Panc1 (cell line): ENCODE data around the gene ZFP36L1. TPM values are rescaled to one million over a fixed set of nuclear protein-coding genes. Genes with fewer than 3 reads are reported as not detected.

Source experiments
- ATAC-seq: fragments of 200-7000 bp; cut with Tn5 transposase; 2 replicates; pipeline ENCODE4 v1.9.1; 2020; ENCODE audit warnings: mild to moderate bottlenecking, moderate library complexity
- BruUV-seq: library from RNA; stranded (reverse); fragments of 400-500 nt; replicated peaks from 2 replicates; lab custom pipeline; 2021; lab: Mats Ljungman, UMichigan
- CTCF ChIA-PET: fragments of 300-600 bp; sonication (Branson Sonifier 250); formaldehyde crosslinking; loops from one replicate; lab custom pipeline; 2022; ENCODE audit warnings: antibody characterized with exemption; lab: Charles Lee
- POLR2A ChIA-PET: fragments of 300-600 bp; sonication (Branson Sonifier 250); formaldehyde crosslinking; loops from one replicate; lab custom pipeline; 2022; ENCODE audit warnings: antibody characterized with exemption; lab: Charles Lee
- DNase-seq: peaks from one replicate; pipeline ENCODE4 v3.0.0-alpha.2; 2010; ENCODE audit warnings: low read depth, low spot score
- H3K27ac ChIP-seq: 2 replicates; pipeline ENCODE4 v1.5.1; 2011; ENCODE audit warnings: mild to moderate bottlenecking, low read length, inconsistent platforms
- H3K27me3 ChIP-seq: fragments of 200-500 bp; sonication (Bioruptor generic); 2 replicates; pipeline ENCODE4 v1.6.0; 2014; ENCODE audit warnings: low read length, inconsistent platforms; ENCODE audit not compliant: control insufficient read depth, insufficient read depth
- H3K36me3 ChIP-seq: fragments of 200-500 bp; sonication (Bioruptor generic); 2 replicates; pipeline ENCODE4 v1.5.1; 2014; ENCODE audit warnings: inconsistent platforms, mild to moderate bottlenecking, low read length, moderate library complexity; ENCODE audit not compliant: control insufficient read depth, insufficient read depth
- H3K4me1 ChIP-seq: 2 replicates; pipeline ENCODE4 v1.5.1; 2011; ENCODE audit warnings: inconsistent platforms, mild to moderate bottlenecking, low read length, moderate library complexity; ENCODE audit not compliant: control insufficient read depth, insufficient read depth
- H3K4me3 ChIP-seq, 2 experiments: 2 replicates each; pipeline ENCODE4 v1.5.1; 2011 to 2012; ENCODE audit warnings: low read depth in 2 of 2, low read length in 2 of 2, mild to moderate bottlenecking in 2 of 2, inconsistent platforms in 1 of 2, moderate library complexity in 1 of 2
- H3K9me3 ChIP-seq: fragments of 200-500 bp; sonication (Bioruptor generic); 2 replicates; pipeline ENCODE4 v1.5.1; 2014; ENCODE audit warnings: low read depth, mild to moderate bottlenecking, inconsistent platforms, low read length, moderate library complexity; ENCODE audit not compliant: control insufficient read depth, insufficient read depth
- POLR2AphosphoS5 ChIP-seq: IDR thresholded peaks from 2 replicates; pipeline ENCODE4 v1.6.1; 2012; ENCODE audit warnings: mild to moderate bottlenecking, low read depth, low read length, moderate library complexity
- SIN3A ChIP-seq: IDR thresholded peaks from 2 replicates; pipeline ENCODE4 v1.6.1; 2012; ENCODE audit warnings: low read depth, mild to moderate bottlenecking, low read length, moderate library complexity, borderline replicate concordance; ENCODE audit not compliant: insufficient read depth
- TCF7L2 ChIP-seq: IDR thresholded peaks from 2 replicates; pipeline ENCODE4 v1.6.1; 2011; ENCODE audit warnings: mild to moderate bottlenecking, low read depth, low read length, inconsistent platforms
- in situ Hi-C: cut with HindIII; loops from 2 replicates; pipeline ENCODE4 v1.10.0; 2016; ENCODE audit warnings: low sequenced_read_pairs, low pct_unique_long_range_greater_than_20kb
- intact Hi-C: fragments of 100-400 bp; cut with micrococcal nuclease; formaldehyde crosslinking; loops from one replicate; pipeline ENCODE4 v1.10.0; 2022; ENCODE audit not compliant: unreplicated experiment
- total RNA-seq: library from RNA; stranded (reverse); gene quantifications from one replicate; pipeline ENCODE4 v1.2.1, GENCODE V29; 2021; ENCODE audit not compliant: unreplicated experiment
- TF ChIP-seq, protein P1 (sequence below): fragments of 450-650 bp; IDR thresholded peaks from 2 replicates; pipeline ENCODE4 v1.5.1; 2017; ENCODE audit warnings: mild to moderate bottlenecking
- TF ChIP-seq, protein P2 (sequence below), 2 experiments: IDR thresholded peaks; 2 replicates each; pipeline ENCODE4 v1.6.1; 2011 to 2012; ENCODE audit warnings: low read depth in 2 of 2, control low read depth in 1 of 2, low read length in 1 of 2, mild to moderate bottlenecking in 1 of 2, moderate library complexity in 1 of 2; ENCODE audit not compliant: insufficient read depth in 1 of 2

Gene ZFP36L1
- total RNA-seq, 1 experiment from 2014 or later: 84.9 TPM

DNA sequence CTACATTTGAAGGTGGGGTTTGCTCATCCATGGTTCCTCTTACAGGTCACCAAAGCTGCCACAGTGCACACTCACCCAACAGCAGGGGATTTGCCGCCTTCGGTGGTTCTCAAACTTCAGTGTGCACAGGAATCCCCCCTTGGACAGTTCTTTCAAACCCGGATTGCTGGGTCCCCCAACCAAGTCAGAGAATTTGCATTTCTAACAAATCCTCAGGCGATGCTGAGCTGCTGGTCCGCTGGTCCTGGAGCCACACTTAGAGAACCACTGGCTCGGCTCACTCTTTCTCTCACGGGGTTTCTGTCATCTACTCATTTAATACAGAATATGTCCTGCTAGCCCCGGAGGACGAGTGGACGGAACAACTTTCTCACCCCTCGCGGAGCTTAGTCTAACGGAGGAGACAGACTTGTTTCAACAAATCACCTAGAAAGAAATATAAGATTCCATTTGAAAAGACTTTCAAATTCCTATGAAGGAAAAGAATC, 24.1 kb upstream of the ZFP36L1 start:
- DNase-seq (no peak), ATAC-seq (no peak)
- Histone ChIP-seq H3K4me1 (peaks cover 23% of the 10 kb centered on the region), H3K36me3 (no peaks in the 10 kb centered on the region), H3K9me3 (no peaks in the 10 kb centered on the region), H3K27me3 (no peaks in the 10 kb centered on the region), H3K4me3 (no peak overlapping the region), H3K27ac (peak overlapping the region; percentile 81; the same call in 1 of the 2 replicates)
- CTCF ChIA-PET: interaction anchor here (0.6 to 1.5 kb wide), 5 partner anchors 27 to 981 kb away, joined by 3 to 11 read pairs (median 4); no protein-coding TSS in a partner anchor
- TF ChIP-seq TCF7L2: no peak
- no peak for TF ChIP-seq SIN3A
- no peak for TF ChIP-seq POLR2AphosphoS5
- TF ChIP-seq, protein P1, sequence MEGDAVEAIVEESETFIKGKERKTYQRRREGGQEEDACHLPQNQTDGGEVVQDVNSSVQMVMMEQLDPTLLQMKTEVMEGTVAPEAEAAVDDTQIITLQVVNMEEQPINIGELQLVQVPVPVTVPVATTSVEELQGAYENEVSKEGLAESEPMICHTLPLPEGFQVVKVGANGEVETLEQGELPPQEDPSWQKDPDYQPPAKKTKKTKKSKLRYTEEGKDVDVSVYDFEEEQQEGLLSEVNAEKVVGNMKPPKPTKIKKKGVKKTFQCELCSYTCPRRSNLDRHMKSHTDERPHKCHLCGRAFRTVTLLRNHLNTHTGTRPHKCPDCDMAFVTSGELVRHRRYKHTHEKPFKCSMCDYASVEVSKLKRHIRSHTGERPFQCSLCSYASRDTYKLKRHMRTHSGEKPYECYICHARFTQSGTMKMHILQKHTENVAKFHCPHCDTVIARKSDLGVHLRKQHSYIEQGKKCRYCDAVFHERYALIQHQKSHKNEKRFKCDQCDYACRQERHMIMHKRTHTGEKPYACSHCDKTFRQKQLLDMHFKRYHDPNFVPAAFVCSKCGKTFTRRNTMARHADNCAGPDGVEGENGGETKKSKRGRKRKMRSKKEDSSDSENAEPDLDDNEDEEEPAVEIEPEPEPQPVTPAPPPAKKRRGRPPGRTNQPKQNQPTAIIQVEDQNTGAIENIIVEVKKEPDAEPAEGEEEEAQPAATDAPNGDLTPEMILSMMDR: peak; percentile 41
- TF ChIP-seq, protein P2, sequence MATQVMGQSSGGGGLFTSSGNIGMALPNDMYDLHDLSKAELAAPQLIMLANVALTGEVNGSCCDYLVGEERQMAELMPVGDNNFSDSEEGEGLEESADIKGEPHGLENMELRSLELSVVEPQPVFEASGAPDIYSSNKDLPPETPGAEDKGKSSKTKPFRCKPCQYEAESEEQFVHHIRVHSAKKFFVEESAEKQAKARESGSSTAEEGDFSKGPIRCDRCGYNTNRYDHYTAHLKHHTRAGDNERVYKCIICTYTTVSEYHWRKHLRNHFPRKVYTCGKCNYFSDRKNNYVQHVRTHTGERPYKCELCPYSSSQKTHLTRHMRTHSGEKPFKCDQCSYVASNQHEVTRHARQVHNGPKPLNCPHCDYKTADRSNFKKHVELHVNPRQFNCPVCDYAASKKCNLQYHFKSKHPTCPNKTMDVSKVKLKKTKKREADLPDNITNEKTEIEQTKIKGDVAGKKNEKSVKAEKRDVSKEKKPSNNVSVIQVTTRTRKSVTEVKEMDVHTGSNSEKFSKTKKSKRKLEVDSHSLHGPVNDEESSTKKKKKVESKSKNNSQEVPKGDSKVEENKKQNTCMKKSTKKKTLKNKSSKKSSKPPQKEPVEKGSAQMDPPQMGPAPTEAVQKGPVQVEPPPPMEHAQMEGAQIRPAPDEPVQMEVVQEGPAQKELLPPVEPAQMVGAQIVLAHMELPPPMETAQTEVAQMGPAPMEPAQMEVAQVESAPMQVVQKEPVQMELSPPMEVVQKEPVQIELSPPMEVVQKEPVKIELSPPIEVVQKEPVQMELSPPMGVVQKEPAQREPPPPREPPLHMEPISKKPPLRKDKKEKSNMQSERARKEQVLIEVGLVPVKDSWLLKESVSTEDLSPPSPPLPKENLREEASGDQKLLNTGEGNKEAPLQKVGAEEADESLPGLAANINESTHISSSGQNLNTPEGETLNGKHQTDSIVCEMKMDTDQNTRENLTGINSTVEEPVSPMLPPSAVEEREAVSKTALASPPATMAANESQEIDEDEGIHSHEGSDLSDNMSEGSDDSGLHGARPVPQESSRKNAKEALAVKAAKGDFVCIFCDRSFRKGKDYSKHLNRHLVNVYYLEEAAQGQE (IDR thresholded peaks at IDR 0.05; ENCODE audit: insufficient read depth in 1 of 2, low read depth in 2 of 2, low read length in 1 of 2): no peak
- POLR2A ChIA-PET: no interaction called here
- BruUV-seq: no TSS peak
- in situ Hi-C loops (no loop called here), intact Hi-C loops (loop anchor here (2.0 kb wide), 2 partner anchors 568 to 882 kb away; no protein-coding TSS in a partner anchor)

DNA sequence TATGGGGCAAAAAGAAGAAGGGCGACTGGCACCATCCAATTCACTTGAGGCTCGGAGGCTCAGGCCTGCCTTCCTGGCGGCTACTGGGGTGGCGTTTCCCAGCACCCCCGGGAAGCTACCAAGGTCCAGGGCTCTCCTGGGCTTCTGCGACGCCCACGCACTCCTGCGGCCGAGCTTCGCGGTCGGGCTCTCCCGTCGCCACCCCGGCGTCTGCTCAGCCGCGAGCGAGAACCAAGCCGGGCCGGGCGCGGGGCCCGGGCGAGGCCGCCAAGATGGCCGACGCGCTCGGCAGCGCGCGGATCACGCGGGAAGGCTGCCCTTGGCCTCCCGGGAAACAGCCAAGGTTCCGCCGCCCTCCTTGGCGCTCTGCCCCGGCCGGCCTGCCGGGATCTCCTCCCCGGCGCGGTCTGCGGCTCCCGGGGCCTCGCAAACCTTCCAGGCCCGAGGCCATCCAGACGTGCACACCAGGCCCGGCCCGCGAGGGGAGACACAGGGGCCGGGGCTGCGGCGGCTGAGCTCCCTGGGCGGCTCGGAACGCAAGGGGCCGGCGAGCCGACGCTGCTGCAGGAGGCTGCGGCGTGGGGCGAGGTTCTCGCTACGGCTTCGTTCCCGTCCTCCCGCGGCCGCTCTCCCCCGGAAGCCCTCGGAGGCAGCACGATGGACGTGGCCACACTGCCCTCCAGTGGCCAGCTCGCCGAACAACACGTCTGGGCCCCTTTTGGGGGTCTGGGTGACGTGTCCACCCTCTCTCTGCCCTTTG, 23.5 kb upstream of the ZFP36L1 start:
- Histone ChIP-seq H3K27me3 (no peaks in the 10 kb centered on the region), H3K4me1 (peaks cover 23% of the 10 kb centered on the region), H3K4me3 (peak overlapping the region; percentile 31 to 43), H3K9me3 (no peaks in the 10 kb centered on the region), H3K36me3 (no peaks in the 10 kb centered on the region), H3K27ac (peak overlapping the region; percentile 81)
- DNase-seq (no peak), ATAC-seq (peak; percentile 89)
- CTCF ChIA-PET: interaction anchor here (0.7 to 1.5 kb wide), 3 partner anchors 26 to 872 kb away, joined by 3 to 4 read pairs (median 3); no protein-coding TSS in a partner anchor
- TF ChIP-seq, protein P1: peak; percentile 88
- TF ChIP-seq, protein P2 (IDR thresholded peaks at IDR 0.05; ENCODE audit: insufficient read depth in 1 of 2, low read depth in 2 of 2, low read length in 1 of 2): 0 out of 4 replicates have a peak, but pooled peaks of 1 of the 2 experiments have one; percentile 51
- no peak for TF ChIP-seq POLR2AphosphoS5
- no TSS peak for BruUV-seq
- intact Hi-C loops: loop anchor here (2.0 kb wide), 2 partner anchors 568 to 882 kb away; no protein-coding TSS in a partner anchor
- in situ Hi-C loops: no loop called here
- POLR2A ChIA-PET: no interaction called here
